ENCODE data around the gene SCLT1.

SCLT1 gene

GRCh38 chr4:128958194-128958593 lies 135.1 kb downstream of the SCLT1 start:
- DNase-seq (ENCODE audit: low read depth in 3 of 3), result no peak

GRCh38 chr4:128957459-128957858 lies 135.9 kb downstream of the SCLT1 start:
- DNase-seq (ENCODE audit: low read depth in 3 of 3), result no peak

DNA sequence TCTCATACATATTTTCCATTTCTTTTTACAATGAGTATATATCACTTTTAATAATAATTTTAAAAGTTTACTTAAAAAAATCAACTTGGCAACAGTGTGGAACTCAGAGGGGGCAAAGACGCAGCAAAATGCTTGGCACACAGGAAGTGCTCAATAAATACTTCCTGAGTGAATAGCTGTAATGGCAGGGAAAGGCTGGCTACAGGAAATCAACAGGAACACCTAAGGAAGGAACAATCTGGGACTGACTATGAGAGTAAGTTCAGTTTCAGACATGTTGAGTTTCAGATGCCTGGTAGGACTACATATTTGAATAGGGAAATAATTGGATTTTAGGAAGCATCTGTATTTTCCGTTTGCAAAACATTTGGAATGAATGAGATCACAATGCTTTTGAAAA lies 137.6 kb downstream of the SCLT1 start:
- no peak for DNase-seq (ENCODE audit: low read depth in 3 of 3)

DNA sequence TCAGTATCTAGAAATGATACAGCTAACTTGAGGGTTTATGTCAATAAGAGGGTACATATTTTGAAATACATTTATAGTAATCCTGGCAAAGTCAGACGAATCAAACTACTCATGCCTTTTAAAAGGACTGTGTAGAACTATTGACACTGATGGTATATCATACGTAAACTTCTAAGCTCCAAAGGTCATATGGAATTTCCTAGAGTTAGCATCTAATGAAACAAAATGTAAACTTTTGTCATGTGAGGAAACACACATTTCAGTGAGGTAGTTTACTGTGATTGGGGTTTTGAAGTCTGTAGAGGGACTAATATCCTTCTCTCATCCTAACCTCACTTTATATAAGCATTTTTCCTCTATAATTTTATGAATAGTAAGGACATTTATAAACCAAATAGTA lies 138.4 kb downstream of the SCLT1 start:
- no peak for DNase-seq (ENCODE audit: low read depth in 3 of 3)

DNA sequence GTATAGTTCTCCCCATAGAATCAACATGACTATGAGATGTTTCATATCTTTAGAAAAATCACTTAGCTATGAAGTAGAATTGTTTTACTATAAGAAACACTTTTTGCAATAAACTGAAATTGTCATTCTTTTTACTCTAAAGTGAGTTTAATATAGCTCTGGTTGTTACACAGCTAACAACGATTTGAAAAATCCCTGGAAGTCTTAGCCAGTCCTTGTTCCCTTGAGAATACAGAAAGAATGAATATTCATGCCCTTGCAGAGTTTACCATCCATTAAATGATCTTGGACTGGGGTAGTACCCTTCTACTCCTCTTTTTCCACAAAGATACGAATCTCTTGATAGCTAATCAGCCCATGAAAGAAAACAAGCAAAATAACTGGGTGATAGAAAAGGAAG lies 142.0 kb downstream of the SCLT1 start:
- DNase-seq (ENCODE audit: low read depth in 3 of 3), result no peak

GRCh38 chr4:128950796-128951195 lies 142.5 kb downstream of the SCLT1 start:
- DNase-seq (ENCODE audit: low read depth in 3 of 3), result no peak

GRCh38 chr4:128946916-128947315 lies 146.4 kb downstream of the SCLT1 start:
- DNase-seq (ENCODE audit: low read depth in 3 of 3), result no peak

- no peak for DNase-seq (ENCODE audit: low read depth in 3 of 3)
These were observed 150.7 kb downstream of the SCLT1 start for GRCh38 chr4:128942607-128943006.

- DNase-seq (ENCODE audit: low read depth in 3 of 3), result no peak
These were observed 152.4 kb downstream of the SCLT1 start for GRCh38 chr4:128940971-128941370.

- DNase-seq (ENCODE audit: low read depth in 3 of 3), result no peak
These were observed 163.3 kb downstream of the SCLT1 start for GRCh38 chr4:128930051-128930450.

DNA sequence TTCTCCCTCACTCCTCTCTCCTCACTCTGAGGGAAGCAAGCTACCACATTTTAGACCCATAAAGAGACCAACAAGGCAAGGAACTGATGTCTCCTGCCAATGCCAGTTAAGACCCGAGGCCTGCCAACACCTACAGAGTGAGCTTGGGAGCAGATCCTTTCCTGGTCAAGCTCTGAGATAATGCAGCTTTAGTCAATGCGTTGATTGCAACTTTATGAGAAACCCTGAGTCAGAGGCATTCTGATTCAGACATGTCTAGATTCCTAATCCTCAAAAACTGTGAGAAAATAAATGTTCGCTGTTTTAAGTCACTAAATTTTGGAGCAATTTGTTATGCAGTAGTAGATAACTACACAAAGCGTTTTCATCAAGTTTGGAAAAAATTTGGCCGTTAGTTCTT lies 168.4 kb downstream of the SCLT1 start:
- no peak for DNase-seq (ENCODE audit: low read depth in 3 of 3)

- no peak for DNase-seq (ENCODE audit: low read depth in 3 of 3)
These were observed 171.4 kb downstream of the SCLT1 start for GRCh38 chr4:128921954-128922353.

DNA sequence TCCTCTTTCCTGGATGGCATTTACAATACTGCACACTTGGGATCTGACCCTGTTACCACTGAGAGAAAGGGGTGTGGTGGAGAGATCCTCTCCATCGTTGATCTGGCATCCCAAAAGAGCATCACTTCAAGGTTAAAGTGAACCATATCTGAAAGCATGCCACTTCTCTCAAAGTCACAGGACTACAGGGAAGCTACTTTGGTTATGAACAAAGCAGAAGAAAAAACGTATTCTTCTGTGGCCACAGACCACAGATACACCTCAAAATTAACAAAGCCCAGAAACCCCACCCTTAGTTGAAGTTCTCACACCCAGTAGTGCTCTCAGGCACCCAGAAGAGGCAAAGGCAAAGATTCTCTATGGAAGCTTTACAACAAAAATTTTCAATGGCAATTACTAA lies 175.6 kb downstream of the SCLT1 start:
- no peak for DNase-seq (ENCODE audit: low read depth in 3 of 3)

GRCh38 chr4:128916832-128917231 lies 176.5 kb downstream of the SCLT1 start:
- no peak for DNase-seq (ENCODE audit: low read depth in 3 of 3)

GRCh38 chr4:128915544-128915943 lies 177.8 kb downstream of the SCLT1 start:
- DNase-seq (ENCODE audit: low read depth in 3 of 3), result no peak

- no peak for DNase-seq (ENCODE audit: low read depth in 3 of 3)
These were observed 180.1 kb downstream of the SCLT1 start for GRCh38 chr4:128913228-128913627.

DNA sequence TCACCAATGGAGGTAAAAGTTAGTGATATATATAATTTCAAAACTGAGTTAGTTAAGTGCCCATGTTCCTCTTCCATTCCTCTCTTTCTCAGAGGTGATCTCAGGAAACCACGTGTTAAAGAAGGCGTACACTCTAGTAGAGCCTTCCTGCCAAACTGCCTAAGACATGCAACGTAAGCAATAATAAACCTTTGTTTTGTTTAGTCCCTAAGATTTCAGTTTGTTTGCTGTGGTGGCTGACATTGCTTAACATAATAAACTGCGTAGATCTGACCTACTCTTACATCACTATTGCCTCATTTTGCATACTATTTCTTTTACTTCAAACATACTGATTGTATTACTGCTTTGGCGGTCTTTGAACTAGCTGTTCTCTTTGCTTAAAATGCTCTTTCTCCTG lies 184.6 kb downstream of the SCLT1 start:
- no peak for DNase-seq (ENCODE audit: low read depth in 3 of 3)

DNA sequence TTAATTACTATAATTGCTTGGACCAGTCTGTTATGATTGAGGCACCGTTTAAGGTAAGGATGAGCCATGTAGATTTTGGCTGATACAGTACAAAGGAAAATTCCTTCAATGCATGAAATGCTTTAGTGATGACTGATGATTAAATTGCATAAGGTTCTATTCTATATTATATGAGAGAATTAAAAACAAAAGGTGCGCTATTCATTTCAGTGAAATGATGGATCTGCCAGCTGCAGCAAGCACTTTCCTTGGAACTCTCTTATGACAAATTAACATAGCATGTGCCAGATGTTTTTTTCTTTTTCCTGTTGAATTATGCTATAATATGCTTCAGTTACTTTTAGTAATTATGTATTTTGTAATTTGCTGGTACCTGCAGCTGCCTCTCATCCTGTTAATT lies 185.4 kb downstream of the SCLT1 start:
- DNase-seq (ENCODE audit: low read depth in 3 of 3), result no peak

- no peak for DNase-seq (ENCODE audit: low read depth in 3 of 3)
These were observed 186.8 kb downstream of the SCLT1 start for GRCh38 chr4:128906581-128906980.

- DNase-seq (ENCODE audit: low read depth in 3 of 3), result no peak
These were observed 188.5 kb downstream of the SCLT1 start for GRCh38 chr4:128904821-128905220.

GRCh38 chr4:128880662-128881061 lies 212.7 kb downstream of the SCLT1 start:
- DNase-seq (ENCODE audit: low read depth in 3 of 3), result no peak

DNA sequence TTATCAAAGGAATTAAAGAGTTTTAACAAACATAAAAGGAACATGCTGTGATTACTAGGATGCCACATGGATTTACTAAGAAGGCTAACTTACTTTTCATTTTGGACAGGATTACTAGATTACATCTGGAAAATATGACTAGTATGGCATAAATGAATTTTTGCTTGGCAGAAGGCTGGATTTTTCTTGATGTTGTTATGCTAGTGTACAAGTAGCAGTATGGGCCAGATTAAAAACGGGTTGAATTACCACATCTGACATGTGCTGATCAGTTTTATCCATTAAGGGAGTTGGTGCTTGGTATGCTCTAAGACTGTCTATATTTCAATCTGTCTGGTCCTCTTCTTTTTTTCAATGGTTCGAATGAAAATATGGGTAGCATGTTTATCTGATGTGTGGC lies 213.4 kb downstream of the SCLT1 start:
- DNase-seq (ENCODE audit: low read depth in 3 of 3), result no peak

DNA sequence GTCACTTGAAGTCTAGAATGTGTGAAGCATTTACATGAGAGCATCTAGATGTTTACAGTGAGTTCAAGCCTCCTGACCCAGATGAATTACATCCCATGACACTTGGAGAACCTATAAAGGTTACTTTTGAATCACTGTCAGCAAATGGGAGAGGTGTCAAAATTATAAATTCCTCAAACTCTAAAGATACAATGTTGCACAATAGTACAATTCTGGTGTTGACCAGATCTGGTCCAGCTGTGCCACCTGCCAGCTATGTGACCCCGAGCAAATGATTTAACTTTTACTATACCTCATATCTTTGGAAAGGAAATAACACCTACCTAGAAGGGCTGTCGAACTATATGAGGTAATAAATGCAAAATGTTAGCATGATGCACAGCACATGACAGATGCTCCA lies 214.1 kb downstream of the SCLT1 start:
- DNase-seq (ENCODE audit: low read depth in 3 of 3), result no peak

GRCh38 chr4:128877934-128878333 lies 215.4 kb downstream of the SCLT1 start:
- no peak for DNase-seq (ENCODE audit: low read depth in 3 of 3)

GRCh38 chr4:128876200-128876599 lies 217.1 kb downstream of the SCLT1 start:
- DNase-seq (ENCODE audit: low read depth in 3 of 3), result no peak
